K562 (cell line): ENCODE results near the gene TRAPPC12.

Source experiments
- CCAR2 ChIP-seq: fragments of 200-400 bp; formaldehyde crosslinking; IDR thresholded peaks from 2 replicates; pipeline ENCODE4 v1.6.1; 2017; ENCODE audit warnings: mild to moderate bottlenecking, low read depth, low read length
- EZH2 ChIP-seq: IDR thresholded peaks from 2 replicates; pipeline ENCODE4 v1.6.1; 2012; ENCODE audit warnings: low read depth, mild to moderate bottlenecking, inconsistent platforms, low read length, borderline replicate concordance
- GABPA ChIP-seq: fragments of 200-800 bp; sonication (Bioruptor generic); conservative IDR thresholded peaks from 2 replicates; pipeline ENCODE4 v1.6.1; 2016; ENCODE audit warnings: low read depth, missing genetic modification characterization, missing compliant biosample characterization
- GABPB2 ChIP-seq: fragments of 250-450 bp; sonication (Bioruptor Pico); conservative IDR thresholded peaks from 2 replicates; pipeline ENCODE4 v1.5.1; 2021; ENCODE audit warnings: mild to moderate bottlenecking
- POLR2AphosphoS2 ChIP-seq: IDR thresholded peaks from 2 replicates; pipeline ENCODE4 v1.6.1; 2012; ENCODE audit warnings: low read length, improper control_type of control experiment
- RAD51 ChIP-seq: fragments of 450-650 bp; IDR thresholded peaks from 2 replicates; pipeline ENCODE4 v1.7.1; 2016; ENCODE audit warnings: low read depth, mild to moderate bottlenecking, borderline replicate concordance
- RFX5 ChIP-seq: IDR thresholded peaks from 2 replicates; pipeline ENCODE4 v1.6.1; 2011; ENCODE audit warnings: low read depth, mild to moderate bottlenecking, improper control_type of control experiment, low read length
- ZBTB17 ChIP-seq: fragments of 450-650 bp; formaldehyde crosslinking; IDR thresholded peaks from 2 replicates; pipeline ENCODE4 v1.4.0; 2020; ENCODE audit warnings: mild to moderate bottlenecking
- TF ChIP-seq, protein P1 (sequence below): sonication (generic); formaldehyde crosslinking; IDR thresholded peaks from 2 replicates; pipeline ENCODE4 v1.8.1; 2023; ENCODE audit warnings: mild to moderate bottlenecking, missing genetic modification reagents, moderate library complexity
- TF ChIP-seq, protein P2 (sequence below), 3 experiments: fragments of 200-800 bp in 1 of 3; fragments of 250-450 bp in 1 of 3; fragments of 450-650 bp in 1 of 3; sonication (Bioruptor Pico) in 1 of 3; sonication (Bioruptor generic) in 1 of 3; formaldehyde crosslinking in 1 of 3; IDR thresholded peaks; 2 replicates each; pipeline versions ENCODE4 v1.6.1 to v1.8.0; 2016 to 2022; ENCODE audit warnings: mild to moderate bottlenecking in 2 of 3, missing genetic modification characterization in 2 of 3, missing compliant biosample characterization in 1 of 3, moderate library complexity in 1 of 3

DNA sequence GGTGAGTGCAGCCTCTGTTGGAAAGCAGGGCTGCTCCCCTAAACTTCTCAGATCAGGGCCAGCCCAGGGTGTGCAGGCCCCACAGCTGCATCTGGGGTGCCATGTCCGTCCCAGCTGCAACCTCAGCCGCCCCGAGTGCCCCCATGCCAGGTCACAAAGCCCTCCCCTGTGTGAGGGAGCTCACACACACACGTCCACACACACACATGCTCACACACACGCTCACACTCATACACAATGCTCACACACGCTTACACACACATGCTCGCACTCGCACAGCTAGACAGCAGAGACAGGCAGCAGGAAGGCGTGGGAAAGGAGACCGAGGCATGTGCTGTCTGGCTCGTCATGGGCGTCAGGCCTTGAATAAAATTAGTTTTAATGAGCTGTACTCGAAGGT, 84.5 kb downstream of the TRAPPC12 start:
- TF ChIP-seq, protein P1, sequence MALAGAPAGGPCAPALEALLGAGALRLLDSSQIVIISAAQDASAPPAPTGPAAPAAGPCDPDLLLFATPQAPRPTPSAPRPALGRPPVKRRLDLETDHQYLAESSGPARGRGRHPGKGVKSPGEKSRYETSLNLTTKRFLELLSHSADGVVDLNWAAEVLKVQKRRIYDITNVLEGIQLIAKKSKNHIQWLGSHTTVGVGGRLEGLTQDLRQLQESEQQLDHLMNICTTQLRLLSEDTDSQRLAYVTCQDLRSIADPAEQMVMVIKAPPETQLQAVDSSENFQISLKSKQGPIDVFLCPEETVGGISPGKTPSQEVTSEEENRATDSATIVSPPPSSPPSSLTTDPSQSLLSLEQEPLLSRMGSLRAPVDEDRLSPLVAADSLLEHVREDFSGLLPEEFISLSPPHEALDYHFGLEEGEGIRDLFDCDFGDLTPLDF (CRISPR knock-in tag) = no peak
- TF ChIP-seq, protein P2, sequence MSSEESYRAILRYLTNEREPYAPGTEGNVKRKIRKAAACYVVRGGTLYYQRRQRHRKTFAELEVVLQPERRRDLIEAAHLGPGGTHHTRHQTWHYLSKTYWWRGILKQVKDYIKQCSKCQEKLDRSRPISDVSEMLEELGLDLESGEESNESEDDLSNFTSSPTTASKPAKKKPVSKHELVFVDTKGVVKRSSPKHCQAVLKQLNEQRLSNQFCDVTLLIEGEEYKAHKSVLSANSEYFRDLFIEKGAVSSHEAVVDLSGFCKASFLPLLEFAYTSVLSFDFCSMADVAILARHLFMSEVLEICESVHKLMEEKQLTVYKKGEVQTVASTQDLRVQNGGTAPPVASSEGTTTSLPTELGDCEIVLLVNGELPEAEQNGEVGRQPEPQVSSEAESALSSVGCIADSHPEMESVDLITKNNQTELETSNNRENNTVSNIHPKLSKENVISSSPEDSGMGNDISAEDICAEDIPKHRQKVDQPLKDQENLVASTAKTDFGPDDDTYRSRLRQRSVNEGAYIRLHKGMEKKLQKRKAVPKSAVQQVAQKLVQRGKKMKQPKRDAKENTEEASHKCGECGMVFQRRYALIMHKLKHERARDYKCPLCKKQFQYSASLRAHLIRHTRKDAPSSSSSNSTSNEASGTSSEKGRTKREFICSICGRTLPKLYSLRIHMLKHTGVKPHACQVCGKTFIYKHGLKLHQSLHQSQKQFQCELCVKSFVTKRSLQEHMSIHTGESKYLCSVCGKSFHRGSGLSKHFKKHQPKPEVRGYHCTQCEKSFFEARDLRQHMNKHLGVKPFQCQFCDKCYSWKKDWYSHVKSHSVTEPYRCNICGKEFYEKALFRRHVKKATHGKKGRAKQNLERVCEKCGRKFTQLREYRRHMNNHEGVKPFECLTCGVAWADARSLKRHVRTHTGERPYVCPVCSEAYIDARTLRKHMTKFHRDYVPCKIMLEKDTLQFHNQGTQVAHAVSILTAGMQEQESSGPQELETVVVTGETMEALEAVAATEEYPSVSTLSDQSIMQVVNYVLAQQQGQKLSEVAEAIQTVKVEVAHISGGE (CRISPR knock-in tag; IDR thresholded peaks at IDR 0.05) = no peak
- no peak for TF ChIP-seq RFX5
- no peak for TF ChIP-seq CCAR2
- no peak for TF ChIP-seq POLR2AphosphoS2
- TF ChIP-seq GABPB2 (CRISPR knock-in tag) = no peak
- TF ChIP-seq RAD51 = no peak
- TF ChIP-seq GABPA (tag) = no peak
- TF ChIP-seq ZBTB17 (CRISPR knock-in tag) = no peak
- no peak for TF ChIP-seq EZH2
